ENCODE data around the gene ANXA4. TPM values are rescaled to one million over a fixed set of nuclear protein-coding genes. Genes with fewer than 3 reads are reported as not detected.
A peak's percentile ranks its signal among the peaks of the same experiment; 100 is the strongest.

ANXA4 gene
- total RNA-seq, 1 experiment from 2014 or later: 9.5 TPM

DNA sequence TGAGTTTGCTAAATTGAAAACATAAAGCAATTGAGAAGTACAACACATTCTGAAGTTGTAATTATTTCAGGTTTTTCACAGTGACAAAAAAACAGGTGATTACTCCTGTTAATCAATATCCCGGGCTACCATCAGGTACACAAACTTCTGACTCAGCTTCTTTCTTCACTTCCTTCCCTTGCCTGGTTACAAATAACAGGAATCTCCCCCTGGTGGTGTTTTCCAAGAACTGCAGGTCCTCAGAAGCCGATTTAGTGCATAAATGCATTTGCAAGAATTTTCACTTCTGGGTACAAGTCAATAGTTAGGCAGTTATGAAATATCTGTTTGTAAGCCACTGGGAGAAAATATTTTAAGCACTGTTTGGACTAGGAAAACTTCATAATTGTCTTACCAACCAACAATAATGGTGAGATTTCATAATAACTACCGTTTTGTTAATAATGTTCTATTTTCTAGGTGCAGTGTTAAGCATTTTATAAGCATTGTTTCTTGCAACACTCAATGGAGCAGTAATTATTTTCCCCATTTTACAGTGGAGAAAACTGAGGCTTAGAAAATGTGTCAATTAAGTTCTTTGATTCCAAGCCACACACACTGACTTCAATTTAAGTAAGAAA lies 75.1 kb downstream of the ANXA4 start:
- Mint-ChIP-seq H3K4me3 (no peak overlapping the region), H3K36me3 (no peaks in the 10 kb centered on the region), H3K27me3 (ENCODE audit: low read depth) (no peaks in the 10 kb centered on the region), H3K4me1 (peaks cover 13% of the 10 kb centered on the region), H3K9me3 (no peaks in the 10 kb centered on the region), H3K27ac (no peak overlapping the region)
- DNase-seq (ENCODE audit: low spot score): peak; percentile 75
- no peak for TF ChIP-seq ZNF121 (CRISPR knock-in tag; IDR thresholded peaks at IDR 0.05)
- 0 out of 2 replicates have a peak, but pooled peaks have one; percentile 27 for TF ChIP-seq GABPB1 (CRISPR knock-in tag; IDR thresholded peaks at IDR 0.05)
- no peak for TF ChIP-seq ZBTB21 (CRISPR knock-in tag; IDR thresholded peaks at IDR 0.05; ENCODE audit: borderline replicate concordance)
- no peak for TF ChIP-seq GRHL2 (CRISPR knock-in tag; IDR thresholded peaks at IDR 0.05; ENCODE audit: insufficient replicate concordance, severe bottlenecking)
- TF ChIP-seq, protein P1, sequence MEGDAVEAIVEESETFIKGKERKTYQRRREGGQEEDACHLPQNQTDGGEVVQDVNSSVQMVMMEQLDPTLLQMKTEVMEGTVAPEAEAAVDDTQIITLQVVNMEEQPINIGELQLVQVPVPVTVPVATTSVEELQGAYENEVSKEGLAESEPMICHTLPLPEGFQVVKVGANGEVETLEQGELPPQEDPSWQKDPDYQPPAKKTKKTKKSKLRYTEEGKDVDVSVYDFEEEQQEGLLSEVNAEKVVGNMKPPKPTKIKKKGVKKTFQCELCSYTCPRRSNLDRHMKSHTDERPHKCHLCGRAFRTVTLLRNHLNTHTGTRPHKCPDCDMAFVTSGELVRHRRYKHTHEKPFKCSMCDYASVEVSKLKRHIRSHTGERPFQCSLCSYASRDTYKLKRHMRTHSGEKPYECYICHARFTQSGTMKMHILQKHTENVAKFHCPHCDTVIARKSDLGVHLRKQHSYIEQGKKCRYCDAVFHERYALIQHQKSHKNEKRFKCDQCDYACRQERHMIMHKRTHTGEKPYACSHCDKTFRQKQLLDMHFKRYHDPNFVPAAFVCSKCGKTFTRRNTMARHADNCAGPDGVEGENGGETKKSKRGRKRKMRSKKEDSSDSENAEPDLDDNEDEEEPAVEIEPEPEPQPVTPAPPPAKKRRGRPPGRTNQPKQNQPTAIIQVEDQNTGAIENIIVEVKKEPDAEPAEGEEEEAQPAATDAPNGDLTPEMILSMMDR (IDR thresholded peaks at IDR 0.05): peak; percentile 91
- no peak for TF ChIP-seq MXD4 (CRISPR knock-in tag; IDR thresholded peaks at IDR 0.05; ENCODE audit: borderline replicate concordance)
- ChIA-PET POLR2A (interaction anchor here (1.4 kb wide), 1 partner anchor 92 kb away, joined by 5 read pairs; no protein-coding TSS in a partner anchor), CTCF (interaction anchor here (0.5 to 14.0 kb wide), 40 partner anchors 9 to 268 kb away, joined by 3 to 461 read pairs (median 4); partner anchors contain the start of genes ANXA4, GMCL1, MXD1 and SNRNP27)
- ATAC-seq: peak; percentile 58

DNA sequence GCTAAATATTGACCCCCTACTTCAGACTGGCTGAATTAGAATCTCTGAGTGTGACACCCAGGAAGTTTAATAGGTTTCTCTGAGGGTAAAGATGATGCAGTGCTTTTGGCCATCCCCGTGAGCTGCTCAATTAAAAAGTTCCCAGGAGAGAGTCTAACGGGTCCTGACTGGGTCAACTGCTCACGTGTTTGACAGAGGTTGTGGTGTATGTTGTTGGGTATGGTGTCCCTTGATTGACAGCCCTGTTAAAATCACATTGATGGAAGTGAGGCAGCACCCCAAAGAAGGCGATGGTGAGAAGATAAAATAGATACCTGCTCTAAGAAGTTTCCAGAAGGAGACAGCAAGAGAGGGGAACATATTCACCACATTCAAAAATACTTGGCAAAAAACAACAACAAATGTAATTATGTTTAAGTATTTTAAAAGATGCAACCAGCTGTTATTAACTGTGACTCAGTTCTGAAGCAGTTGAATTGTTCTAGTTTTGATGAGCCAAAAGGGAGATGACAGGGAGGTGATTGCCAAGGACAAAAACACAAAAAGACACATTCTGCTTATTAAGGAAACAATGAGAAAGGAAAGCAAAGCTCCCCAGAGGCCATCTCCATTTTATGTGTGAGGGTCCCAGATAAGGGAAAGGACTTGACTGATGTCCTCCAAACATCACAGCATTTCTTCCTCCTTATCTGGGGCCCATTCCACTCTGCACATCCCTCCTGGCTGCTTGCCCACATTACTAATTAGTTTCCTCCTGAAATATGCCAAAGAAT lies 76.0 kb downstream of the ANXA4 start:
- DNase-seq (ENCODE audit: low spot score) (no peak), ATAC-seq (no peak)
- no peak overlapping the region for H3K4me3 Mint-ChIP-seq
- POLR2A ChIA-PET: no interaction called here
- no peaks in the 10 kb centered on the region for H3K27me3 Mint-ChIP-seq (ENCODE audit: low read depth)
- CTCF ChIA-PET: interaction anchor here (1.0 to 14.0 kb wide), 7 partner anchors 9 to 101 kb away, joined by 4 to 461 read pairs (median 7); partner anchors contain the start of gene ANXA4
- TF ChIP-seq TP53 (CRISPR knock-in tag; IDR thresholded peaks at IDR 0.05) (no peak), ZNF423 (CRISPR knock-in tag; IDR thresholded peaks at IDR 0.05) (no peak), ZNF121 (CRISPR knock-in tag; IDR thresholded peaks at IDR 0.05) (no peak), ZNF263 (CRISPR knock-in tag; IDR thresholded peaks at IDR 0.05; ENCODE audit: low read depth) (no peak), SMAD3 (CRISPR knock-in tag; IDR thresholded peaks at IDR 0.05; ENCODE audit: borderline replicate concordance) (no peak), TEAD4 (CRISPR knock-in tag; IDR thresholded peaks at IDR 0.05) (no peak), NFE2L1 (CRISPR knock-in tag; IDR thresholded peaks at IDR 0.05) (no peak), ZBTB21 (CRISPR knock-in tag; IDR thresholded peaks at IDR 0.05; ENCODE audit: borderline replicate concordance) (no peak)
- TF ChIP-seq, protein P2, sequence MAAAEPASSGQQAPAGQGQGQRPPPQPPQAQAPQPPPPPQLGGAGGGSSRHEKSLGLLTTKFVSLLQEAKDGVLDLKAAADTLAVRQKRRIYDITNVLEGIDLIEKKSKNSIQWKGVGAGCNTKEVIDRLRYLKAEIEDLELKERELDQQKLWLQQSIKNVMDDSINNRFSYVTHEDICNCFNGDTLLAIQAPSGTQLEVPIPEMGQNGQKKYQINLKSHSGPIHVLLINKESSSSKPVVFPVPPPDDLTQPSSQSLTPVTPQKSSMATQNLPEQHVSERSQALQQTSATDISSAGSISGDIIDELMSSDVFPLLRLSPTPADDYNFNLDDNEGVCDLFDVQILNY (CRISPR knock-in tag; IDR thresholded peaks at IDR 0.05): no peak
- TF ChIP-seq, protein P3, sequence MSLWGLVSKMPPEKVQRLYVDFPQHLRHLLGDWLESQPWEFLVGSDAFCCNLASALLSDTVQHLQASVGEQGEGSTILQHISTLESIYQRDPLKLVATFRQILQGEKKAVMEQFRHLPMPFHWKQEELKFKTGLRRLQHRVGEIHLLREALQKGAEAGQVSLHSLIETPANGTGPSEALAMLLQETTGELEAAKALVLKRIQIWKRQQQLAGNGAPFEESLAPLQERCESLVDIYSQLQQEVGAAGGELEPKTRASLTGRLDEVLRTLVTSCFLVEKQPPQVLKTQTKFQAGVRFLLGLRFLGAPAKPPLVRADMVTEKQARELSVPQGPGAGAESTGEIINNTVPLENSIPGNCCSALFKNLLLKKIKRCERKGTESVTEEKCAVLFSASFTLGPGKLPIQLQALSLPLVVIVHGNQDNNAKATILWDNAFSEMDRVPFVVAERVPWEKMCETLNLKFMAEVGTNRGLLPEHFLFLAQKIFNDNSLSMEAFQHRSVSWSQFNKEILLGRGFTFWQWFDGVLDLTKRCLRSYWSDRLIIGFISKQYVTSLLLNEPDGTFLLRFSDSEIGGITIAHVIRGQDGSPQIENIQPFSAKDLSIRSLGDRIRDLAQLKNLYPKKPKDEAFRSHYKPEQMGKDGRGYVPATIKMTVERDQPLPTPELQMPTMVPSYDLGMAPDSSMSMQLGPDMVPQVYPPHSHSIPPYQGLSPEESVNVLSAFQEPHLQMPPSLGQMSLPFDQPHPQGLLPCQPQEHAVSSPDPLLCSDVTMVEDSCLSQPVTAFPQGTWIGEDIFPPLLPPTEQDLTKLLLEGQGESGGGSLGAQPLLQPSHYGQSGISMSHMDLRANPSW (CRISPR knock-in tag; conservative IDR thresholded peaks at IDR 0.05; ENCODE audit: low read depth): no peak
- TF ChIP-seq, protein P4, sequence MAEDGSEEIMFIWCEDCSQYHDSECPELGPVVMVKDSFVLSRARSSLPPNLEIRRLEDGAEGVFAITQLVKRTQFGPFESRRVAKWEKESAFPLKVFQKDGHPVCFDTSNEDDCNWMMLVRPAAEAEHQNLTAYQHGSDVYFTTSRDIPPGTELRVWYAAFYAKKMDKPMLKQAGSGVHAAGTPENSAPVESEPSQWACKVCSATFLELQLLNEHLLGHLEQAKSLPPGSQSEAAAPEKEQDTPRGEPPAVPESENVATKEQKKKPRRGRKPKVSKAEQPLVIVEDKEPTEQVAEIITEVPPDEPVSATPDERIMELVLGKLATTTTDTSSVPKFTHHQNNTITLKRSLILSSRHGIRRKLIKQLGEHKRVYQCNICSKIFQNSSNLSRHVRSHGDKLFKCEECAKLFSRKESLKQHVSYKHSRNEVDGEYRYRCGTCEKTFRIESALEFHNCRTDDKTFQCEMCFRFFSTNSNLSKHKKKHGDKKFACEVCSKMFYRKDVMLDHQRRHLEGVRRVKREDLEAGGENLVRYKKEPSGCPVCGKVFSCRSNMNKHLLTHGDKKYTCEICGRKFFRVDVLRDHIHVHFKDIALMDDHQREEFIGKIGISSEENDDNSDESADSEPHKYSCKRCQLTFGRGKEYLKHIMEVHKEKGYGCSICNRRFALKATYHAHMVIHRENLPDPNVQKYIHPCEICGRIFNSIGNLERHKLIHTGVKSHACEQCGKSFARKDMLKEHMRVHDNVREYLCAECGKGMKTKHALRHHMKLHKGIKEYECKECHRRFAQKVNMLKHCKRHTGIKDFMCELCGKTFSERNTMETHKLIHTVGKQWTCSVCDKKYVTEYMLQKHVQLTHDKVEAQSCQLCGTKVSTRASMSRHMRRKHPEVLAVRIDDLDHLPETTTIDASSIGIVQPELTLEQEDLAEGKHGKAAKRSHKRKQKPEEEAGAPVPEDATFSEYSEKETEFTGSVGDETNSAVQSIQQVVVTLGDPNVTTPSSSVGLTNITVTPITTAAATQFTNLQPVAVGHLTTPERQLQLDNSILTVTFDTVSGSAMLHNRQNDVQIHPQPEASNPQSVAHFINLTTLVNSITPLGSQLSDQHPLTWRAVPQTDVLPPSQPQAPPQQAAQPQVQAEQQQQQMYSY (CRISPR knock-in tag; IDR thresholded peaks at IDR 0.05): no peak
- TF ChIP-seq, protein P5, sequence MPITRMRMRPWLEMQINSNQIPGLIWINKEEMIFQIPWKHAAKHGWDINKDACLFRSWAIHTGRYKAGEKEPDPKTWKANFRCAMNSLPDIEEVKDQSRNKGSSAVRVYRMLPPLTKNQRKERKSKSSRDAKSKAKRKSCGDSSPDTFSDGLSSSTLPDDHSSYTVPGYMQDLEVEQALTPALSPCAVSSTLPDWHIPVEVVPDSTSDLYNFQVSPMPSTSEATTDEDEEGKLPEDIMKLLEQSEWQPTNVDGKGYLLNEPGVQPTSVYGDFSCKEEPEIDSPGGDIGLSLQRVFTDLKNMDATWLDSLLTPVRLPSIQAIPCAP (CRISPR knock-in tag; IDR thresholded peaks at IDR 0.05): no peak
- TF ChIP-seq, protein P6, sequence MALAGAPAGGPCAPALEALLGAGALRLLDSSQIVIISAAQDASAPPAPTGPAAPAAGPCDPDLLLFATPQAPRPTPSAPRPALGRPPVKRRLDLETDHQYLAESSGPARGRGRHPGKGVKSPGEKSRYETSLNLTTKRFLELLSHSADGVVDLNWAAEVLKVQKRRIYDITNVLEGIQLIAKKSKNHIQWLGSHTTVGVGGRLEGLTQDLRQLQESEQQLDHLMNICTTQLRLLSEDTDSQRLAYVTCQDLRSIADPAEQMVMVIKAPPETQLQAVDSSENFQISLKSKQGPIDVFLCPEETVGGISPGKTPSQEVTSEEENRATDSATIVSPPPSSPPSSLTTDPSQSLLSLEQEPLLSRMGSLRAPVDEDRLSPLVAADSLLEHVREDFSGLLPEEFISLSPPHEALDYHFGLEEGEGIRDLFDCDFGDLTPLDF (CRISPR knock-in tag; IDR thresholded peaks at IDR 0.05): no peak
- peaks cover 13% of the 10 kb centered on the region for H3K4me1 Mint-ChIP-seq
- H3K36me3 Mint-ChIP-seq: no peaks in the 10 kb centered on the region
- H3K9me3 Mint-ChIP-seq: no peaks in the 10 kb centered on the region
- H3K27ac Mint-ChIP-seq: no peak overlapping the region
